ENCODE measurements around the gene ANK3.

ANK3 gene

DNA sequence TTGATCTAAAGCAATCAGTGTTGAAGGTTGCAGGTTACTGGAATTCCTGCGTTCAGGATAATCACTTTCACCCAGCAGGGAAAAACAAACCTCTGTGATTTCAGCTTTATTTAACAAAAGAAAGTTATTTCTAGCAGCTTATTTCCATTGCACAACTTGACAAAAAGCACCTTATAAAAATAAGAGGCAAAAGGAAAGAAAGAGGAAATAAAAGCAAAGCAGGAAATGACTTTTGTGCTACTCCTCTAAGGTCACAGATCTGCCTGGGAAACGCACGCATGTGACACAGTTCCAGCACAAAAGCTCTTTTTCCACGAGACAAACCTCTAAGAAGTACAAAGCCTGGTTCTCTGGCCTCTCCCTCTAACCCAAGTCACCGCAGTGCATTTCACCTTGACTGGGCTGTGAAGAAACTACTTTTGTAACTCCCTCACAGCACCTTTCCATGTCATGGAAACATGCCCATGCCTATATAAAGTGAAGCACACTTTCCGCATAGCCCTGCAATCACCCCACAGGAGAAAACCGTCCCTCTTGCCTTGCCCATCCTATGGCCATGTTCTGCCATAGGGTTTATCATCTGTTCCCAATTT is 870 bp downstream of the ANK3 start:
- Histone ChIP-seq H3K9ac (ENCODE audit: low read length) (no peak overlapping the region), H3K27me3 (ENCODE audit: control insufficient read depth in 1 of 2, insufficient read depth in 2 of 2, low read length in 2 of 2) (no peaks in the 10 kb centered on the region), H3K27ac (ENCODE audit: low read depth, low read length) (no peak overlapping the region), H3K4me3 (ENCODE audit: low read depth in 1 of 2, low read length in 2 of 2) (no peak overlapping the region), H3K4me1 (ENCODE audit: insufficient read depth, low read length) (peaks cover 10% of the 10 kb centered on the region), H3K36me3 (ENCODE audit: insufficient read depth, low read length) (no peaks in the 10 kb centered on the region), H3K9me3 (ENCODE audit: low read length) (no peaks in the 10 kb centered on the region)

DNA sequence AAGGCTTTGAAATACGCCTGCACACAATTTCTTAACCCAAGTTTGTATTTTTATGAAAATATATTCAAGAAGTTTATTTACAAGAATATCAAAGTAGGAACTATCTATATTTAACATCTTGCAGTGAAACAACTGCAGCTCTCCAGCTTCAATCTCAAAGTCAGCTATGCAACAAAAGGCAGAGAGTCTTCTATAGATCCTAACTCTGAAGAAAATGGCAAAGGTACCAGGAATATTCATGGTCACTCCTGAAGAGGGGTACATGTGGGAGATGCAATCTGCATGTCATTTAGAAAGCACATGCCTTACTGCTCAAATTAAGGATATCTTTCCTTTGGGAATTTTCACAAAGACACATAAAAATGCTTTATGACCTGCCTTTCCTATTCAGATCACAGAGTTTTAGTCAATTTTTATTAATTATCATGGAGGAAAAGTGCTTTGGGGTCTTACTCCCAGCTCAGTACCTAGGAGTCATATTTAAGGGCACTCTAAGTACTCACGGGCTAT is 1.5 kb downstream of the ANK3 start:
- H3K27ac ChIP-seq (ENCODE audit: low read depth, low read length) = no peak overlapping the region
- H3K27me3 ChIP-seq (ENCODE audit: control insufficient read depth in 1 of 2, insufficient read depth in 2 of 2, low read length in 2 of 2) = no peaks in the 10 kb centered on the region
- no peak overlapping the region for H3K9ac ChIP-seq (ENCODE audit: low read length)
- H3K9me3 ChIP-seq (ENCODE audit: low read length) = no peaks in the 10 kb centered on the region
- no peaks in the 10 kb centered on the region for H3K36me3 ChIP-seq (ENCODE audit: insufficient read depth, low read length)
- H3K4me1 ChIP-seq (ENCODE audit: insufficient read depth, low read length) = peaks cover 10% of the 10 kb centered on the region
- H3K4me3 ChIP-seq (ENCODE audit: low read depth in 1 of 2, low read length in 2 of 2) = no peak overlapping the region

DNA sequence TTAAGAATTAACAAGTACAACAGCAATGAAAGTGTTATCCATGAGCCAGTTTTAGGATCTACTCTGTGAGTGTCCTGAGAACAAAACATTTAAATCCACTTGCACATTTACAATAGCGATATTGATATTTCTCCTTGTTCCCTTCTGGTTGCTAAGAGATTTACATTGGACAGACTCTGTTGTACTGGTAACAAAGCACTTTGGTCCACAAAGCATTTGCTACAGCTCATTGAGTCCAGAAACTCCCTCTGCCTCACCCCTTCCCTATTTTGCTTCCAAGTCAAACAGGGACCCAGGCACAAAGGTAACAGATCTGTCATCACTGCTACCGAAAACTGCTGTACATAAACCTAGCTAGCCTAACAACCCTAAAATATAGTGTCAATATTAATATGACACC is 2.1 kb downstream of the ANK3 start:
- Histone ChIP-seq H3K4me1 (ENCODE audit: insufficient read depth, low read length) (peaks cover 10% of the 10 kb centered on the region), H3K9ac (ENCODE audit: low read length) (no peak overlapping the region), H3K9me3 (ENCODE audit: low read length) (no peaks in the 10 kb centered on the region), H3K4me3 (ENCODE audit: low read depth in 1 of 2, low read length in 2 of 2) (no peak overlapping the region), H3K36me3 (ENCODE audit: insufficient read depth, low read length) (no peaks in the 10 kb centered on the region), H3K27me3 (ENCODE audit: control insufficient read depth in 1 of 2, insufficient read depth in 2 of 2, low read length in 2 of 2) (no peaks in the 10 kb centered on the region), H3K27ac (ENCODE audit: low read depth, low read length) (no peak overlapping the region)

DNA sequence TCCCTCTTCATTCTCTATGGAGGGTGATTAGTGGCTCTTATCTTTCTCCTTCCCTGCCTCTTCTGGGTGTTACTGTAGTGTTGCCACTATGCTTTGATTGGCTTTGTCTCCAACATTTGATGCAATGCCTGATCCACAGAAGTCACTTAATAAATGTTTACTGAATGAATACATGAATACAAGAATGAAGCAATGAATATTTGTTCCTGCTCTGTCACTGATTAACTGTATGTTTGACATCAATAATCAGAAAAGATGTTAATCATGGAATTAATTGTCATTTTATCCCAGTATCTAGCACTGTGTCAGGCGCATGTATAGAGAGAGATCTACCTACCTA is 4.3 kb downstream of the ANK3 start:
- Histone ChIP-seq H3K27me3 (ENCODE audit: control insufficient read depth in 1 of 2, insufficient read depth in 2 of 2, low read length in 2 of 2) (no peaks in the 10 kb centered on the region), H3K9ac (ENCODE audit: low read length) (no peak overlapping the region), H3K27ac (ENCODE audit: low read depth, low read length) (no peak overlapping the region), H3K36me3 (ENCODE audit: insufficient read depth, low read length) (no peaks in the 10 kb centered on the region), H3K9me3 (ENCODE audit: low read length) (no peaks in the 10 kb centered on the region), H3K4me3 (ENCODE audit: low read depth in 1 of 2, low read length in 2 of 2) (no peak overlapping the region), H3K4me1 (ENCODE audit: insufficient read depth, low read length) (peaks cover 10% of the 10 kb centered on the region)

DNA sequence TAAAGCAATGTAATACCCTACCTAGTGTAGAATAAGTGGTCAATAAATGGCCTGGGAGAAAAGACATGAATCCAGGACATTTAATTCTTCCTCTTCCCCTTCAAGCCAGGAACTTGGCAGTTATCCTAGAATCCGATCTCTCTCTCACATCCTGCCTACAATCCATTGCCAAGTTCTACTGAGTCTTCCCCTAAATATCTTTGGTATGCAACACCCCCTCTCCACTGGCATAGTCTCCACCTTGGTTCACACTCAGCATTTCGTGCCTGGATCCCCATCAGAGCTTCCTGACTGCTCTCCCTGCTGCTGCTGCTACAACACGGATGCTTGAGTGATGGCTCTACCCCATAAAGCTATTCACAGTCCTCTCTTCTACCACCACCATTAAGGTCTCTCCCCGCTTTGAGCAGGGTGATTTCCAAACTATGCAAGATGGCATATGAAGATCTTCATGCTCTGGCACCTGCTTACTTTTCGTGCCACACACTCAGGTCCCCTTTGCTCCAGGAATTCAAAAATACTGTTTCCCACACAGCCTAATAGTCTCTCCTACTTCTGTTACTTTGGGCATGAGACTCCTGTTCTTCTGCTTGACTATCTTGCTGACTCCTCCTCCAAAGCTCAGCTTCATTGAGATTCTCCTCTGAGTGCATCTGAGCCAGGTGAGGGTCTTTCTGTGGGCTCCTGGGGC is 4.8 kb downstream of the ANK3 start:
- Histone ChIP-seq H3K4me3 (ENCODE audit: low read depth in 1 of 2, low read length in 2 of 2) (no peak overlapping the region), H3K9ac (ENCODE audit: low read length) (no peak overlapping the region)

DNA sequence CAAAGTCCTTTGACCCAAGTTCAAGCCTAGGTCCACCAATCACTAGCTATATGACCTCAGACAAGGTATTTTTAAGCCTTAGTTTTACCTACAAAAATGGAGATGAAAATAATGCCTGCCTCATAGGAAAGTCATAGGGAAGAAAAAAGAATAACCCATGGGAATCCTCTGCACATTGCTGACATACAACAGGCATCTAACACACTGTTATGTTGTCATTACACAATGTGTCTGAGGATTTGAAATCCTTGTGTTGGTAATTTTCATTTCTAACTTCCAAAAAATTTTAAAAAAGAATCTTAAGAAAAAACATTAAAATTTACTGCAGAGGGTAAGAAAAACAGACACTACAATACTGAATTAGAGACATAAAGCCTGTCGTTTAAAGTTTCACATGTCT is 5.7 kb downstream of the ANK3 start:
- no peaks in the 10 kb centered on the region for H3K9me3 ChIP-seq (ENCODE audit: low read length)
- no peak overlapping the region for H3K27ac ChIP-seq (ENCODE audit: low read depth, low read length)
- no peak overlapping the region for H3K9ac ChIP-seq (ENCODE audit: low read length)
- H3K4me1 ChIP-seq (ENCODE audit: insufficient read depth, low read length) = peaks cover 10% of the 10 kb centered on the region
- no peaks in the 10 kb centered on the region for H3K27me3 ChIP-seq (ENCODE audit: control insufficient read depth in 1 of 2, insufficient read depth in 2 of 2, low read length in 2 of 2)
- H3K4me3 ChIP-seq (ENCODE audit: low read depth in 1 of 2, low read length in 2 of 2) = no peak overlapping the region
- no peaks in the 10 kb centered on the region for H3K36me3 ChIP-seq (ENCODE audit: insufficient read depth, low read length)

More for the DNA sequence above, 4.8 kb downstream of the ANK3 start:
- Histone ChIP-seq H3K9me3 (ENCODE audit: low read length) (no peaks in the 10 kb centered on the region), H3K27me3 (ENCODE audit: control insufficient read depth in 1 of 2, insufficient read depth in 2 of 2, low read length in 2 of 2) (no peaks in the 10 kb centered on the region), H3K36me3 (ENCODE audit: insufficient read depth, low read length) (no peaks in the 10 kb centered on the region), H3K4me1 (ENCODE audit: insufficient read depth, low read length) (peaks cover 10% of the 10 kb centered on the region), H3K27ac (ENCODE audit: low read depth, low read length) (no peak overlapping the region)

DNA sequence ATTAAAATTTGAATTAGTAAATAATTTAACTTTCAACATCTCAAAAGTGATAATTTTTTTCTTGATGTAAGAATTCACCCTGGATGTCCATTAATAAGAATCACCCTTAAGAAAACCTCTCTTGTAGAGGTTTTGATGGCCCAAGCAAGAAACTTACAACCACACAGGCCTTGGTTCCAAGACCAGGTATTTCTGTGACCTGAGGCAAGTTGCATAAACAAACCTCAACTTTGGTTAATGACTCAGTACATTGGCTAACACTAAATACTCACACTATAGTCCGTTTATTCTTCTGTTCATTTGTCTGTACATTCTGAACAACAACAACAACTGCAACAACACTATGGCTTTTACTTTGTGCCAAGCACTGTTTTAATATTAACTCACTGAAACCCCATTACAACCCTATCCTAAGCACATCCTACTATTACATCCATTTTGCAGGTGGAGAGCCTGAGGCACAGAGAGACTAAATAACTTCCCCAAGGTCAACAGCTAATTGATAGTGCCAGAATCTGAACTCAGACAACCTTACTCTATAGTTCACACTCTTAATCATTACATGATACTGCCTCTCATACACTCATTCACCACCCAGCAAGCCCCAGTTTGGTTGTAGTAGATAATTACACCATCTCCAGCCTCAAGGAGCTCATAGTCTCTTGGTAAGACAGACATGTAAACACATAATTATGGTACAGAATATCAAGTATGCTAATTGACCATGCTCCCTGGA is 6.6 kb downstream of the ANK3 start:
- Histone ChIP-seq H3K36me3 (ENCODE audit: insufficient read depth, low read length) (no peaks in the 10 kb centered on the region), H3K27me3 (ENCODE audit: control insufficient read depth in 1 of 2, insufficient read depth in 2 of 2, low read length in 2 of 2) (no peaks in the 10 kb centered on the region), H3K9ac (ENCODE audit: low read length) (no peak overlapping the region), H3K4me3 (ENCODE audit: low read depth in 1 of 2, low read length in 2 of 2) (no peak overlapping the region), H3K27ac (ENCODE audit: low read depth, low read length) (no peak overlapping the region), H3K9me3 (ENCODE audit: low read length) (no peaks in the 10 kb centered on the region), H3K4me1 (ENCODE audit: insufficient read depth, low read length) (peaks cover 10% of the 10 kb centered on the region)

DNA sequence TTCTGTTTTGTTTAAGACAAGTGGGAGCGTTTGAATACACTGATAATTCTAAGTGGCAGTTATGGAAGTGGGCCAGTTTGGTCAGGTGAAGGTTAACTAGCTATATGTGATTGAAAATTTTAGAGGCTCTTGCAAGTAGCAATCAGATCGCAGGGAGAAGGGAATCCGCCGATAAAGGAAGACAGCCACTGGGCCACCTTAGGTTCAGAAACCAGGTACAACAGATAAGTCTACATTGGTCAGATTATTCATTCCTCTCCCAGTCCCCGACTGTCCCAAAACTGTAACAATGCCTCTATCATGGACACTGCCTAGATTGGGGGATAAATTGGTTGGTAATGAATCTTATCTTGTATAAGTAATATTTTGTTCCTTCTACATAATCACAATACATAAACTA is 8.9 kb downstream of the ANK3 start:
- H3K4me1 ChIP-seq (ENCODE audit: insufficient read depth, low read length) = peaks cover 10% of the 10 kb centered on the region
- no peaks in the 10 kb centered on the region for H3K9me3 ChIP-seq (ENCODE audit: low read length)
- H3K27ac ChIP-seq (ENCODE audit: low read depth, low read length) = no peak overlapping the region
- H3K36me3 ChIP-seq (ENCODE audit: insufficient read depth, low read length) = no peaks in the 10 kb centered on the region
- no peaks in the 10 kb centered on the region for H3K27me3 ChIP-seq (ENCODE audit: control insufficient read depth in 1 of 2, insufficient read depth in 2 of 2, low read length in 2 of 2)
- no peak overlapping the region for H3K9ac ChIP-seq (ENCODE audit: low read length)
- no peak overlapping the region for H3K4me3 ChIP-seq (ENCODE audit: low read depth in 1 of 2, low read length in 2 of 2)

DNA sequence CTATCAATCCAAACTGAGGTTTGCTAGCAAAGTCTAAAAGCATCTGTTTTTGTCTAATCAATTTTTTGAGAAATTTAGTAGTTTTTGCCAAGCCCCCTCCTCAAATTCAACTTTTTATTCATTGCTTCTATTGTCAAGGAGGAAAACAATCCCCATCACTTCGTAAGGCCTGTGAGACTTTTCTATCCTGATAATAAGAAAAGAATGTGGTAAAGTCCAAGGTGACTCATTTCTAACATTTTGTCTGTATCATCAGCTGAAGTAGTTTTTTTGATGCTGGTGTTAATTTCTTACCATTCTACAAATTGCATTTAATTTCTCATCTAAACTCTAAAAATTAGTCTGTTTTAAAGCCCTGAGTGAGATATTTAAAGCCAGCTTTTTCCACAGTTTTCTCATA is 11.7 kb downstream of the ANK3 start:
- Histone ChIP-seq H3K27me3 (ENCODE audit: control insufficient read depth in 1 of 2, insufficient read depth in 2 of 2, low read length in 2 of 2) (no peaks in the 10 kb centered on the region), H3K9ac (ENCODE audit: low read length) (no peak overlapping the region), H3K27ac (ENCODE audit: low read depth, low read length) (no peak overlapping the region), H3K4me3 (ENCODE audit: low read depth in 1 of 2, low read length in 2 of 2) (no peak overlapping the region), H3K4me1 (ENCODE audit: insufficient read depth, low read length) (no peaks in the 10 kb centered on the region), H3K36me3 (ENCODE audit: insufficient read depth, low read length) (no peaks in the 10 kb centered on the region), H3K9me3 (ENCODE audit: low read length) (no peaks in the 10 kb centered on the region)

DNA sequence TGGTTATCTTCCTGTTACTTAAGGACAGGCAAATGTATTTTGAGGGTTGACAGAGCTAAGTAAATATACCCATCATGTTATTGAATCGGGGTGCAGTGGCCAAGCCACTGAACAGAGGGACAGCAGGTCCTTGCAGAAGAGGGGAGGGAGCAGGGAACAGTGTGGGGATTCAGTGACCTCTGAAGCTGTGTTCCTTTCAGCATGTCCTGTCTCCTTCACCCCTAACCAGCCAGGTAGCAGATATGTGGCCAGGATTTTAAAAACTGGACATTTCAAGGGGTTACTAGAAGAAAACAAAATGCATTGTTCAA is 12.7 kb downstream of the ANK3 start:
- no peak overlapping the region for H3K4me3 ChIP-seq (ENCODE audit: low read depth in 1 of 2, low read length in 2 of 2)
- H3K4me1 ChIP-seq (ENCODE audit: insufficient read depth, low read length) = no peaks in the 10 kb centered on the region
- H3K9me3 ChIP-seq (ENCODE audit: low read length) = no peaks in the 10 kb centered on the region
- no peak overlapping the region for H3K9ac ChIP-seq (ENCODE audit: low read length)
- H3K36me3 ChIP-seq (ENCODE audit: insufficient read depth, low read length) = no peaks in the 10 kb centered on the region
- no peaks in the 10 kb centered on the region for H3K27me3 ChIP-seq (ENCODE audit: control insufficient read depth in 1 of 2, insufficient read depth in 2 of 2, low read length in 2 of 2)
- no peak overlapping the region for H3K27ac ChIP-seq (ENCODE audit: low read depth, low read length)

DNA sequence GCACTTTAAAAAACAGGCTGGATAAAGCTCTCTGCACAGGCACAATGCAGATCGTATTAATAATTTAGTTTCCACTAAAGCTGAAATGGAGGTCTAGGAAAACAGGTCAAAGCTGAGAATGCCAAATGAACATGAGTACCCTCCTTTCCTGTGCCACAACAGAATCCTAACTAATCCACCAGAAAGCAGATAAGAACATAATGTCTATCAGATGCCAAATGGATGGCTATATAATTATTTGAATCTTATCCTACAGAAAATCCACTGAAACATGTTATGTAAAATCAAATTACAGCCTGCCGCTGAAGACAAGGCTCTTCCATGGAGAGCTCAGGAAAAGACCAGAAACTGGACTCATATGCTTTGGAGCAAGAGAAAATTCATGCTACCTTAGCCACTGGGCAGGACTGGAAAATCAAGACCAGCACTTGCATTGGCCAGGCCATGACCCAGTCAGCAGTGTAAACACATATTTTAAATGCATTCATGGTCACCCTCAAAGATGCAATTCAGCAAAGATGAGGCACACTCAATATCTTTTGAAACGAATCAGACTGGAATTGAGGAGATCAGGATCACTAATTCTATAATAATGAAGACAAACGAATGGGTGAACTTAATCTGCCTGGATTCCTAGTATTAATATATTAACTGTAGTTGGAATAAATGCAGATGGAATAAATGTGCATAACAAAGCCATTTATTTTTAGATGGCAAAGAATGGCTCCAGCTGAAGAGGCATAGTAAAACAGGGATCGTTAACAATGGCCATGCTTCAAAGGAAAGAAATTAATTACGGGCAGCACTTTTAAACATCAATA is 13.2 kb downstream of the ANK3 start:
- no peaks in the 10 kb centered on the region for H3K27me3 ChIP-seq (ENCODE audit: control insufficient read depth in 1 of 2, insufficient read depth in 2 of 2, low read length in 2 of 2)
- H3K9ac ChIP-seq (ENCODE audit: low read length) = no peak overlapping the region
- no peaks in the 10 kb centered on the region for H3K4me1 ChIP-seq (ENCODE audit: insufficient read depth, low read length)
- no peak overlapping the region for H3K4me3 ChIP-seq (ENCODE audit: low read depth in 1 of 2, low read length in 2 of 2)
- H3K9me3 ChIP-seq (ENCODE audit: low read length) = no peaks in the 10 kb centered on the region
- H3K27ac ChIP-seq (ENCODE audit: low read depth, low read length) = no peak overlapping the region
- H3K36me3 ChIP-seq (ENCODE audit: insufficient read depth, low read length) = no peaks in the 10 kb centered on the region

All from muscle layer of colon (tissue), 2 donors.